Liver (tissue), 9 donors: ENCODE measurements around the gene MGAT3. TPM values are rescaled to one million over a fixed set of nuclear protein-coding genes. Genes with fewer than 3 reads are reported as not detected.

Source experiments
- DNase-seq: peaks from one replicate; pipeline ENCODE4 v3.0.0-alpha.2; 2017; ENCODE audit warnings: low spot score
- H3K27ac ChIP-seq, 2 donors: one replicate each; pipeline ENCODE4 v1.7.0; 2013; ENCODE audit warnings: inconsistent platforms in 2 of 2, low read length in 2 of 2, control low read depth in 1 of 2, low read depth in 1 of 2, mild to moderate bottlenecking in 1 of 2
- H3K27me3 ChIP-seq, 4 donors: one replicate each; pipeline versions ENCODE4 v1.6.1 to v1.7.0; 2013; ENCODE audit warnings: low read length in 3 of 4, inconsistent platforms in 1 of 4, mild to moderate bottlenecking in 1 of 4, moderate library complexity in 1 of 4; ENCODE audit not compliant: control insufficient read depth in 4 of 4, insufficient read depth in 4 of 4
- H3K36me3 ChIP-seq, 4 donors: one replicate each; pipeline versions ENCODE4 v1.6.1 to v1.7.0; 2013; ENCODE audit warnings: low read length in 3 of 4, mild to moderate bottlenecking in 3 of 4, low read depth in 1 of 4, moderate library complexity in 1 of 4; ENCODE audit not compliant: control insufficient read depth in 4 of 4, insufficient read depth in 3 of 4
- H3K4me1 ChIP-seq, 4 donors: one replicate each; pipeline versions ENCODE4 v1.6.1 to v1.7.0; 2013; ENCODE audit warnings: low read length in 3 of 4, mild to moderate bottlenecking in 3 of 4, moderate library complexity in 1 of 4; ENCODE audit not compliant: control insufficient read depth in 4 of 4, insufficient read depth in 4 of 4
- H3K4me3 ChIP-seq, 3 donors: one replicate each; pipeline versions ENCODE4 v1.6.1 to v1.7.0; 2013; ENCODE audit warnings: low read length in 3 of 3, control low read depth in 1 of 3, low read depth in 1 of 3, mild to moderate bottlenecking in 1 of 3
- H3K9ac ChIP-seq, 2 donors: one replicate each; pipeline ENCODE4 v1.7.0; 2013; ENCODE audit warnings: low read length in 2 of 2, mild to moderate bottlenecking in 2 of 2, moderate library complexity in 2 of 2, control low read depth in 1 of 2, low read depth in 1 of 2
- H3K9me3 ChIP-seq, 4 donors: one replicate each; pipeline versions ENCODE4 v1.6.1 to v1.7.0; 2013; ENCODE audit warnings: low read length in 3 of 4; ENCODE audit not compliant: control insufficient read depth in 4 of 4
- EGR1 ChIP-seq, 2 donors: IDR thresholded peaks; 2 replicates each; pipeline ENCODE4 v1.6.1; 2016 to 2018; ENCODE audit warnings: antibody characterized with exemption in 2 of 2, low read depth in 2 of 2
- FOXA2 ChIP-seq: IDR thresholded peaks from 2 replicates; pipeline ENCODE4 v1.6.1; 2016; ENCODE audit warnings: antibody characterized with exemption
- JUND ChIP-seq, 2 donors: IDR thresholded peaks; 2 replicates each; pipeline ENCODE4 v1.6.1; 2016; ENCODE audit warnings: antibody characterized with exemption in 2 of 2
- NR2F2 ChIP-seq: IDR thresholded peaks from 2 replicates; pipeline ENCODE4 v1.6.1; 2016; ENCODE audit warnings: antibody characterized with exemption
- RAD21 ChIP-seq, 2 donors: IDR thresholded peaks; 2 replicates each; pipeline ENCODE4 v1.6.1; 2016; ENCODE audit warnings: antibody characterized with exemption in 2 of 2, mild to moderate bottlenecking in 2 of 2
- RXRA ChIP-seq, 2 donors: IDR thresholded peaks; 2 replicates each; pipeline ENCODE4 v1.6.1; 2017 to 2018; ENCODE audit warnings: antibody characterized with exemption in 2 of 2, mild to moderate bottlenecking in 1 of 2
- TAF1 ChIP-seq: conservative IDR thresholded peaks from 2 replicates; pipeline ENCODE4 v1.6.1; 2016; ENCODE audit warnings: antibody characterized with exemption, mild to moderate bottlenecking
- YY1 ChIP-seq: IDR thresholded peaks from 2 replicates; pipeline ENCODE4 v1.6.1; 2016; ENCODE audit warnings: antibody characterized with exemption, mild to moderate bottlenecking
- WGBS: extraction: QIAGEN DNeasy Blood & Tissue Kit; methylation state at CpG from one replicate; pipeline ENCODE4 v1.1.7; 2013; 5-methylcytosine and 5-hydroxymethylcytosine counted together
- polyA plus RNA-seq, 2 donors: library from polyadenylated mRNA; stranded (reverse) in 1 of 2; unstranded in 1 of 2; fragments of 200-250 nt in 1 of 2; fragments of >200 nt in 1 of 2; fragmentation: Nextera tagmentation in 1 of 2; extraction: Ambion mirVana in 1 of 2; gene quantifications; one replicate each; pipeline versions ENCODE4 v1.2.1 to v1.2.3, GENCODE V29; 2013 to 2015
- total RNA-seq, 2 donors: library from RNA; depleted of rRNA; stranded (reverse); fragments of >200 nt; gene quantifications; one replicate each; pipeline ENCODE4 v1.2.3, GENCODE V29; 2014
- TF ChIP-seq, protein P1 (sequence below): IDR thresholded peaks from 2 replicates; pipeline ENCODE4 v1.6.1; 2016; ENCODE audit warnings: antibody characterized with exemption
- TF ChIP-seq, protein P2 (sequence below): IDR thresholded peaks from 2 replicates; pipeline ENCODE4 v1.6.1; 2016; ENCODE audit warnings: antibody characterized with exemption
- TF ChIP-seq, protein P3 (sequence below): fragments of 150-350 bp; IDR thresholded peaks from 2 replicates; pipeline ENCODE4 v1.5.1; 2017; ENCODE audit warnings: improper control_type of control experiment, low read depth, low read length; ENCODE audit not compliant: missing input control
- TF ChIP-seq, protein P4 (sequence below): IDR thresholded peaks from 2 replicates; pipeline ENCODE4 v1.6.1; 2016; ENCODE audit warnings: antibody characterized with exemption, mild to moderate bottlenecking
- TF ChIP-seq, protein P5 (sequence below): IDR thresholded peaks from 2 replicates; pipeline ENCODE4 v1.6.1; 2016; ENCODE audit warnings: antibody characterized with exemption
- donor health status: healthy.
- donor health status: healthy.
- donor health status: healthy.
- donor health status: healthy.
- donor health status: healthy.

The MGAT3 gene
- total and polyA plus RNA-seq, 4 donors = 0.03 to 7.6 (median 0.10) TPM

DNA sequence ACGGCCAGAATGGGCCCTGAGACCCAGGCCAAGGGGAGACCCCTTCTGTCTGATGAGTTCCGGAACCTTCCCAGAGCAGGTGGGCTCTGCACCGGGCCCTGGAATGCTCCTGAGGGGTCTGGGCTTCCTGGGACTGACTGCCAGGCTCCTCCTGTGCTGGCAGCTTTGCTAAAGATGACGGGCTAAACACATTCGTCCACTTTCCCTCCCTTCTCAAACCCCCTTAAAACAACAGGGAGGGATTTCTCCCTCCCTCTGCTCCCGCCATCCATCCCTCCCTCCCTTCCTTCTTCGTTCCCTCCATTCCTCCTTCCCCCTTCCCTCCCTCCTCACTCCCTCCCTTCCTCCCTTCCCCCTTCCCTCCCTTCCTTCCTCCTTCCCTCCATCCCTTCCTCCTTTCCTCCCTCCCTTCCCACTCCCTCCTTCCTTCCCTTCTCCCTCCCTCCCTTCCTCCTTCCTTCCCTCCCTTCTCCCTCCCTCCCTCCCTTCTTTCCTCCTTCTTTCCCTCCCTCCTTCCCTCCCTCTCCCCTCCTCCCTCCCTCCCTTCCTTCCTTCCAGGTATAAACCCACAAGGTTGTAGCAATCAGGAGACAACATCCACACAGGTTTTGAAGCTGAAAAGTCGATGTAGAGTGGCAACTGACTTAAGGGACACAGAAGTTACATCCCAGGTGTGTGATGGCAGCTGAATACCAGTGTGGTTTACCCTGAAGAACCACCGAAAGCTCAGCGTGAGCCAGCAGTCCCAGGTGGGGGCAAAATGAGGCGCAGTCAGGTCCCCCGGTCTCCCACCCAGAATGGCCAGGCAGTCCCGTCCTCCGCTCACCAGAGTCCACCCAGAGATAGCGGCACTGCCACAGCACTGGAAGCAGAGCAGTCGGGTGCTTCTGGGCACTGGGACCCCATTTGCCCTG, 18.8 kb upstream of the MGAT3 start:
- Histone ChIP-seq H3K4me3 (no peak overlapping the region), H3K36me3 (no peaks in the 10 kb centered on the region), H3K4me1 (peaks cover 3 to 7% (median 6%) of the 10 kb centered on the region in 4 donors), H3K9me3 (no peaks in the 10 kb centered on the region), H3K9ac (no peak overlapping the region), H3K27ac (no peak overlapping the region), H3K27me3 (no peaks in the 10 kb centered on the region)
- TF ChIP-seq NR2F2 (no peak), TAF1 (no peak), JUND (IDR thresholded peaks at IDR 0.05) (no peak), RAD21 (IDR thresholded peaks at IDR 0.05) (no peak), EGR1 (IDR thresholded peaks at IDR 0.05; ENCODE audit: low read depth in 2 of 2) (no peak), YY1 (no peak)
- TF ChIP-seq, protein P1, sequence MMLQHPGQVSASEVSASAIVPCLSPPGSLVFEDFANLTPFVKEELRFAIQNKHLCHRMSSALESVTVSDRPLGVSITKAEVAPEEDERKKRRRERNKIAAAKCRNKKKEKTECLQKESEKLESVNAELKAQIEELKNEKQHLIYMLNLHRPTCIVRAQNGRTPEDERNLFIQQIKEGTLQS = no peak
- no peak for DNase-seq
- 48% methylated on average over 16 of the region's 16 CpGs for WGBS

DNA sequence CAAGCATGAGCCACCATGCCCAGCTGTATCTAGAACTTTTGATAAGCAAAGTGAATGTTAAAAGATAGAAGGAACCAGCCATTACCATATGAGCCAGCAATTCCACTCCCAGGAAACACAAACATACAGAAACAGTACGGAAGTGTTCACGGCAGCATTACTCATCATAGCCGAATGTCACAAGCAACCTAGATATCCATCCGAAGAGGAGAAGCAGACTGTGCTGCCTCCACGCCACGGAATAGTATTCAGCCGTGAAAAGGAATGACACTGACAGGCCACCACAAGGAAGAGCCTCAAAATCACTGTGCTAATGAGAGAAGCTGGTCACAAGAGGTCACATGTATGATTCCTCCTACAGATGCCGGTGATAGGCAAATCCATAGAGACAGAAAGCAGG, 17.6 kb upstream of the MGAT3 start:
- H3K27ac ChIP-seq = no peak overlapping the region
- H3K4me3 ChIP-seq = no peak overlapping the region
- no peaks in the 10 kb centered on the region for H3K9me3 ChIP-seq
- 69% methylated on average over 8 of the region's 8 CpGs for WGBS
- no peak overlapping the region for H3K9ac ChIP-seq
- TF ChIP-seq NR2F2 = no peak
- TF ChIP-seq, protein P2, sequence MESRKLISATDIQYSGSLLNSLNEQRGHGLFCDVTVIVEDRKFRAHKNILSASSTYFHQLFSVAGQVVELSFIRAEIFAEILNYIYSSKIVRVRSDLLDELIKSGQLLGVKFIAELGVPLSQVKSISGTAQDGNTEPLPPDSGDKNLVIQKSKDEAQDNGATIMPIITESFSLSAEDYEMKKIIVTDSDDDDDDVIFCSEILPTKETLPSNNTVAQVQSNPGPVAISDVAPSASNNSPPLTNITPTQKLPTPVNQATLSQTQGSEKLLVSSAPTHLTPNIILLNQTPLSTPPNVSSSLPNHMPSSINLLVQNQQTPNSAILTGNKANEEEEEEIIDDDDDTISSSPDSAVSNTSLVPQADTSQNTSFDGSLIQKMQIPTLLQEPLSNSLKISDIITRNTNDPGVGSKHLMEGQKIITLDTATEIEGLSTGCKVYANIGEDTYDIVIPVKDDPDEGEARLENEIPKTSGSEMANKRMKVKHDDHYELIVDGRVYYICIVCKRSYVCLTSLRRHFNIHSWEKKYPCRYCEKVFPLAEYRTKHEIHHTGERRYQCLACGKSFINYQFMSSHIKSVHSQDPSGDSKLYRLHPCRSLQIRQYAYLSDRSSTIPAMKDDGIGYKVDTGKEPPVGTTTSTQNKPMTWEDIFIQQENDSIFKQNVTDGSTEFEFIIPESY = no peak
- no peak for TF ChIP-seq EGR1 (IDR thresholded peaks at IDR 0.05; ENCODE audit: low read depth in 2 of 2)
- TF ChIP-seq TAF1 = no peak
- TF ChIP-seq, protein P3, sequence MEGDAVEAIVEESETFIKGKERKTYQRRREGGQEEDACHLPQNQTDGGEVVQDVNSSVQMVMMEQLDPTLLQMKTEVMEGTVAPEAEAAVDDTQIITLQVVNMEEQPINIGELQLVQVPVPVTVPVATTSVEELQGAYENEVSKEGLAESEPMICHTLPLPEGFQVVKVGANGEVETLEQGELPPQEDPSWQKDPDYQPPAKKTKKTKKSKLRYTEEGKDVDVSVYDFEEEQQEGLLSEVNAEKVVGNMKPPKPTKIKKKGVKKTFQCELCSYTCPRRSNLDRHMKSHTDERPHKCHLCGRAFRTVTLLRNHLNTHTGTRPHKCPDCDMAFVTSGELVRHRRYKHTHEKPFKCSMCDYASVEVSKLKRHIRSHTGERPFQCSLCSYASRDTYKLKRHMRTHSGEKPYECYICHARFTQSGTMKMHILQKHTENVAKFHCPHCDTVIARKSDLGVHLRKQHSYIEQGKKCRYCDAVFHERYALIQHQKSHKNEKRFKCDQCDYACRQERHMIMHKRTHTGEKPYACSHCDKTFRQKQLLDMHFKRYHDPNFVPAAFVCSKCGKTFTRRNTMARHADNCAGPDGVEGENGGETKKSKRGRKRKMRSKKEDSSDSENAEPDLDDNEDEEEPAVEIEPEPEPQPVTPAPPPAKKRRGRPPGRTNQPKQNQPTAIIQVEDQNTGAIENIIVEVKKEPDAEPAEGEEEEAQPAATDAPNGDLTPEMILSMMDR = no peak
- TF ChIP-seq, protein P1 = no peak
- TF ChIP-seq, protein P4, sequence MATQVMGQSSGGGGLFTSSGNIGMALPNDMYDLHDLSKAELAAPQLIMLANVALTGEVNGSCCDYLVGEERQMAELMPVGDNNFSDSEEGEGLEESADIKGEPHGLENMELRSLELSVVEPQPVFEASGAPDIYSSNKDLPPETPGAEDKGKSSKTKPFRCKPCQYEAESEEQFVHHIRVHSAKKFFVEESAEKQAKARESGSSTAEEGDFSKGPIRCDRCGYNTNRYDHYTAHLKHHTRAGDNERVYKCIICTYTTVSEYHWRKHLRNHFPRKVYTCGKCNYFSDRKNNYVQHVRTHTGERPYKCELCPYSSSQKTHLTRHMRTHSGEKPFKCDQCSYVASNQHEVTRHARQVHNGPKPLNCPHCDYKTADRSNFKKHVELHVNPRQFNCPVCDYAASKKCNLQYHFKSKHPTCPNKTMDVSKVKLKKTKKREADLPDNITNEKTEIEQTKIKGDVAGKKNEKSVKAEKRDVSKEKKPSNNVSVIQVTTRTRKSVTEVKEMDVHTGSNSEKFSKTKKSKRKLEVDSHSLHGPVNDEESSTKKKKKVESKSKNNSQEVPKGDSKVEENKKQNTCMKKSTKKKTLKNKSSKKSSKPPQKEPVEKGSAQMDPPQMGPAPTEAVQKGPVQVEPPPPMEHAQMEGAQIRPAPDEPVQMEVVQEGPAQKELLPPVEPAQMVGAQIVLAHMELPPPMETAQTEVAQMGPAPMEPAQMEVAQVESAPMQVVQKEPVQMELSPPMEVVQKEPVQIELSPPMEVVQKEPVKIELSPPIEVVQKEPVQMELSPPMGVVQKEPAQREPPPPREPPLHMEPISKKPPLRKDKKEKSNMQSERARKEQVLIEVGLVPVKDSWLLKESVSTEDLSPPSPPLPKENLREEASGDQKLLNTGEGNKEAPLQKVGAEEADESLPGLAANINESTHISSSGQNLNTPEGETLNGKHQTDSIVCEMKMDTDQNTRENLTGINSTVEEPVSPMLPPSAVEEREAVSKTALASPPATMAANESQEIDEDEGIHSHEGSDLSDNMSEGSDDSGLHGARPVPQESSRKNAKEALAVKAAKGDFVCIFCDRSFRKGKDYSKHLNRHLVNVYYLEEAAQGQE = no peak
- TF ChIP-seq, protein P5, sequence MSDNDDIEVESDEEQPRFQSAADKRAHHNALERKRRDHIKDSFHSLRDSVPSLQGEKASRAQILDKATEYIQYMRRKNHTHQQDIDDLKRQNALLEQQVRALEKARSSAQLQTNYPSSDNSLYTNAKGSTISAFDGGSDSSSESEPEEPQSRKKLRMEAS = no peak
- no peak for TF ChIP-seq FOXA2
- TF ChIP-seq RXRA (IDR thresholded peaks at IDR 0.05) = no peak
- no peak for DNase-seq
- no peaks in the 10 kb centered on the region for H3K36me3 ChIP-seq
- peaks cover 3 to 7% (median 6%) of the 10 kb centered on the region in 4 donors for H3K4me1 ChIP-seq
- H3K27me3 ChIP-seq = no peaks in the 10 kb centered on the region
